Activated CD4-positive, alpha-beta T cell treated with anti-CD3 and anti-CD28 coated beads, Interleukin-2, amount 50 U/mL, for 1 hour (primary cell): ENCODE results near the gene GRK5.
"Not testable (repeated sequence)": the region's sequence is repeated elsewhere in the genome, so short reads cannot be mapped to it uniquely, and the experiment has no call there.

Source experiments
- DNase-seq: peaks from one replicate; pipeline ENCODE4 v3.0.0-alpha.2; 2020

GRK5 gene

DNA sequence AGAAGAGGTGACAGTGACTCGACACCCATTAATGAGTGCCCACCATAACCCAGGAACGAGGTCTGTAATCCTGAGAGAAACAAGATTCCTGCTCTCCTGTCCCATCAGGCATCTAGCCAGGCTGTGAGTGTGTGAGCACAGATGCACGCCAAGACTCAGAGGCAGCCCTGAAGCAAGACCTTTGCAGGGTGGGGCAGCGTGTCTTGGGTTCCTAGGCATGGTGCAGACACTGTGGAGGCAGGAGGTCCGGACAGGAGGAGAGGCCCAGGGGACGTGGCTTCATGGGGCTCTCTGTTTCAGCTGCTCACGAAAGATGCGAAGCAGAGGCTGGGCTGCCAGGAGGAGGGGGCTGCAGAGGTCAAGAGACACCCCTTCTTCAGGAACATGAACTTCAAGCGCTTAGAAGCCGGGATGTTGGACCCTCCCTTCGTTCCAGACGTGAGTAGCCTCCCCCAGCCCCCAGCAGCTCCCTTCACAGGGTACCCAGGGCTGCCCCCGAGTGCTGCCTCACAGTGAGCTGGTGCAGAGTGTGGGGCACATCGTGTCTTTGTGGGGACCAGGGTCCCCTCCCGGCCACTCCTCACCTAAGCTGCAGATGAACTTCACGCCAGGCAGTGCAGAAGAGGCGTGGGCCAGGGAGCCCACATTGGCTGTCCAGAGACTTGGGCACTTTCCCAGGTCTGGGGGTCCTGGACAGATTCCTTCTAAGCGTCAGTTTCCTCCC, 240.6 kb downstream of the GRK5 start:
- no peak for DNase-seq

DNA sequence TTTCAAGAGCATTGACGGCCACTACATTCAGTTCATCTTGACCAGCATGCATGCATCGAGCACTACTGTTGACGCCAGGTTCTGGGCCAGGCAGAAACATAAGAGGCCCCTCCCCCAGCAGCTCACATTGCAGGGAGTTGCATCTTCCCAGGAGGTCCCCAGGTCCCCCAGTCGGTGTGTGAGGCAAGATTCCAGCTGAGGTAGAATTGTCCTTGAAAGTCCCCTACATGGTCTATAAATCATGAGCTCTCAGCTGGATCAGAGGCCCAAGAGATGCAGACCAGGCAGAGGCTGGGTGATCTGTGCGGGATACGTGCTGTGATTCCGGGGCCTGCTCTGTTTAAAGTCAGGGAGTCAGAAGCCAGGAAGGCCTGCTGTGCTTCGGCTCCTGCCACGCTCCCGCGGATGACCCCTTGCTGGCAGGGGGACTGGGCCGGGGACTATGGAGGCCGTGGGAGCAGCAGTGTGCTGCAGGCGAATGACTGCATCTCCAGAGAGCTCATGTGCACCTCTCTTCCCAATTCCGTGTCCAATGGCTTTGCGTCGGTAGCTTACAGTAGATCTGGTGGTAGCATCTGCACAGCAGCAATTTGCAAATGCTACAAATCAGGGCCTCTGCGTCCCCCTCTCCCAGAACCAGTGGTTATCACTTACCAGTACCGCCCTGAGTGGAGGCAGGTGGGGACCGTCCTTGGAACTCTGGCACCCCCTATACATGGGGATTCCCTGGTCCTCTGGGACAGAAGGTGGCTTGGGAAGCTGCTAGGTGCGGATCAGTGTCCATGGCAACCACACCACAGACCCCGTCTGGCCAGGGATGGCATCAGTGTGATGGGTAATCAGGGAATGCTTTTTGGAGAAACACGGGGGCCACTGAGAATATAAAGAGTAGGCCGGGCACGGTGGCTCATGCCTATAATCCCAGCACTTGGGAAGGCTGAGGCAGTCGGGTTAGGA, 241.5 kb downstream of the GRK5 start:
- no peak for DNase-seq

DNA sequence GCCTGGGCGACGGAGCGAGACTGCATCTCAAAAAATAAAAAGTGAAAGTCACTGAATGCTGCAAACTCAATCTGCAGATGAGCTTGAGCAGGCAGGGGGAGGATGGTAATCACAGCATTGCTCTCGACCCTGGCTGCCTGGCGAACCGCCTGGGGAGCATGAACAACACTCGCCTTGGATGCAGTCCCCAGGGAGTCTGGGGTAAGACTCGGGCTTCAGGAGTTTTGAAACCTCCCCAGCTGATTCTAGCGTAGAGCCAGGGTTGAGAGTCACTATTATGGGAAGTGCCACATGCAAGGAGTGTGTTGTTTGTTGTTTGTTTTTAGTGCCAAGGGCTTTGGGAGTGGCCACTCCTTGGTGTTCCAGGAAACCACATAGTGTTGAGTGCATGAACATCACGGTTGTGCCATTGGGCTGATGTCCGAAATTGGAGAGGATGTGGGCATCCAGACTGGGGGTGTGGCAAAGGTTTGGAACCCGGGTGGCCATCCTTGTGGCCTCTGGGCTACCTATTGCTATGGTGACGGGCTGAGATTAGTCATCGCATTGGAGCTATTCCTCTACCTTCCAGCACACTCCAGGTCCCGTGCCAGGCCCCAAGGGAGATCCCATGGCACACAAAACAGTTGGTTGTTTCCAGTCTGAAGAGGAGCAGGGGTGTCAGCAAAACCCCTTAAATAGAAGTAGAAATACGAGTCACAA, 242.5 kb downstream of the GRK5 start:
- no peak for DNase-seq

DNA sequence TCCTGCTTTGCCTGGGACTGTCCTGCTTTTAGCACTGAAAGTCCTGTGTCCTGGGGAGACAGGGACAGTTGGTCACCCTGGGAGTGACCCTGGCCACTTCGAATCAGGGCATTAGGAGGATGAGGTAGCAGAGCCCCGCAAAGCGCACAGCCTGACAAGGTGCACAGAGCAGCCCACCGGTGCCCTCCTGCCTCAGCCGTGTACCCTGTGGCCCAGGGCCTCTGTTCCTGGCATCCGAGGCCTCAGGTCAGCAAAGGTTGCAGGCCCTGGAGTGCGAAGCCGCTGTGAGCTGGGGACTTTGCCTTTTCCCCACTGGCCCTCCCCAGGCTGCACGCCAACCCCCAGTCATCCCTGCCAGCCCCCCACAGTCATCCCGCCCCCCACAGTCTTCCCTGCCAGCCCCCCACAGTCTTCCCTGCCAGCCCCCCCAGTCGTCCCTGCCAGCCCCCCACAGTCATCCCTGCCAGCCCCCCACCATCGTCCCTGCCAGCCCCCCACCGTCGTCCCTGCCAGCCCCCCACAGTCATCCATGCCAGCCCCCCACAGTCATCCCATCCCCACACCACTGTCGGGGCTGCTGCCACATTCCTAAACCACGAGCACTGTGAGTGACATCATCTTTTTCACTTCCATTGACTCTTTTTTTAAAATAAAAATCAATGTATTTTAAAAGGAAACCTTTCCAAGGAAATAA, 243.4 kb downstream of the GRK5 start:
- no peak for DNase-seq

DNA sequence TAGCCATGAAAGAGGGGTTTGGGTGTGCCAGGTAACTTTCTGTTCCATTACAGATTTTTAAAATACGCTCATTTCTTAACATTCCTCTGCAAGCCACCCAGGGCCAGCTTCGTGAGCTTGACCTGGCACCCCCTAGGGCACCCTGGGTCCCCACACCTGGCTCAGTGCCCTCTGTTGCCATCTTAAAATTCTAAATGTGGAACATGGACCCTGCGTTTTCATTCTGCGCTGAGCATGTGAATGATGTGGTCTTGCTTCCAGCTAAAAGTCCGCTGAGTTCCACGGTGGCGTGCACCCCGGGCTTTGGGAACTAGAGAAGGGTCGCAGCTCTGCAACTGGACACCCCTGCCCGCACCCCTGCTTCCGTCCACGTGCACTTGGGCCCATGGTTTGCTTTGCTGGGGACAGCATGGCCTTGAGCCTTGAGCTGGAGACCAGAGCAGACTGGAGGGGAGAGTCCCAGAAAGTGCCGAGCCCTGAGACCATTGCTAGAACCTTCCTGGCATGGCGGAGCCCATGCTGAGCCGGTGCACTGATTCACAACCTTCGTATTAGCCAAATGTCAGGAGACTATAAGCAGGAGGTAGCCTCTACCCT, 244.0 kb downstream of the GRK5 start:
- DNase-seq = no peak

DNA sequence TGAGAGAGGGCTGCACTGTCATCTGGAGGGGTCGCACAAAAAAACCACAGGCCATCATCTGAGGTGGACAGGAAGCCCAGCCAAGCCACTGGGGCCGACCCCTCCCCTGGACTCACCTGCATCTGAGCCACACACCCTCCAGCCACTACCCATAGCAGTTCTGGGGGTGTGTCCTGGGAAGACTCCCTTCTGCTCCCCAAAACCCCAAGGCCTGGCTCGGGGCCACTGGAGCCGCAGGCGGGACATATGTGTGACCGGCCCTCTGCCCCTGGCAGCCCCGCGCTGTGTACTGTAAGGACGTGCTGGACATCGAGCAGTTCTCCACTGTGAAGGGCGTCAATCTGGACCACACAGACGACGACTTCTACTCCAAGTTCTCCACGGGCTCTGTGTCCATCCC, 245.0 kb downstream of the GRK5 start:
- DNase-seq = no peak

DNA sequence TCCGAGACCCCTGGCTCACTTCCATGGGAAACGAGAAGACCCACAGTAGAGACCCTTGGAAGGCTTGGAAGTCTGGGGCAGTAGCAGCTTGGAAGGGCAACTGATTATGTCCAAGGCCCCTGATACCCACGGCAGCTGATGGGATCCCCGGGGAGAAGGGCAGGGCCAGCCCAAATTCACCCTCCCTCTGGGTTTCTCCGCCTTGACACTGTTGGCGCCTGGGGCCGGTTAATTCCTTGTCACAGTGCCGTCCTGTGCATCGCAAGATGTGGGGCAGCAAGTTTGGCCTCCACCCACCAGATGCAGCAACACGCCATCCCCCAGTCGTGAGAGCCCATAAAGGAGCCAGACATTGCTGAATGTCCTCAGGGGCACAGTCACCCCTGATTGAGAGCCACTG, 245.9 kb downstream of the GRK5 start:
- DNase-seq = no peak

DNA sequence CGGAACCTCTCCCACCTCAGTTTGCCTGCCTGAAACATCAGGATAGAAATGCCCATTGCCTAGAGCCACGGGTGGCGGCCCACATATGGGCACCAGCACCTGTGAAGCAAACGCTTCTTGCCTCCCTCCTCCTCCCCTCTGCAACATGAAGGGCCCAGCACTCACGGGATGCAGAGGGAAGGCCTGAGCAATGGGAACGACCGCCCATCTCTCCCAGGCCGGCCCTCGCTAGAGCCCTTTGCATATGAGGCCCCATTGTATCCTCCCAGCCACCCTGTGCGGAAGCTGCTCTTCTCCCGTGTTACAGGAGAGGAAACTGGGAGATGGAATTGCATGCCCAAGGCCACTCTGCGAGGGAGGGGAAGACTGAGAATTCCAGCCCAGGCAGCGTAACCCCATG, 246.9 kb downstream of the GRK5 start:
- DNase-seq = no peak

DNA sequence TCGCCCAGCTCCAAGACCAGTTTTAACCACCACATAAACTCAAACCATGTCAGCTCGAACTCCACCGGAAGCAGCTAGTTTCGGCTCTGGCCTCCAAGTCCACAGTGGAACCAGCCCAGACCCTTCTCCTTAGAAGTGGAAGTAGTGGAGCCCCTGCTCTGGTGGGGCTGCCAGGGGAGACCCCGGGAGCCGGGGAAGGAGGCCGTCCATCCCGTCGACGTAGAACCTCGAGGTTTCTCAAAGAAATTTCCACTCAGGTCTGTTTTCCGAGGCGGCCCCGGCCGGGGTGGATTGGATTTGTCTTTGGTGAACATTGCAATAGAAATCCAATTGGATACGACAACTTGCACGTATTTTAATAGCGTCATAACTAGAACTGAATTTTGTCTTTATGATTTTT, 247.6 kb downstream of the GRK5 start:
- no peak for DNase-seq

DNA sequence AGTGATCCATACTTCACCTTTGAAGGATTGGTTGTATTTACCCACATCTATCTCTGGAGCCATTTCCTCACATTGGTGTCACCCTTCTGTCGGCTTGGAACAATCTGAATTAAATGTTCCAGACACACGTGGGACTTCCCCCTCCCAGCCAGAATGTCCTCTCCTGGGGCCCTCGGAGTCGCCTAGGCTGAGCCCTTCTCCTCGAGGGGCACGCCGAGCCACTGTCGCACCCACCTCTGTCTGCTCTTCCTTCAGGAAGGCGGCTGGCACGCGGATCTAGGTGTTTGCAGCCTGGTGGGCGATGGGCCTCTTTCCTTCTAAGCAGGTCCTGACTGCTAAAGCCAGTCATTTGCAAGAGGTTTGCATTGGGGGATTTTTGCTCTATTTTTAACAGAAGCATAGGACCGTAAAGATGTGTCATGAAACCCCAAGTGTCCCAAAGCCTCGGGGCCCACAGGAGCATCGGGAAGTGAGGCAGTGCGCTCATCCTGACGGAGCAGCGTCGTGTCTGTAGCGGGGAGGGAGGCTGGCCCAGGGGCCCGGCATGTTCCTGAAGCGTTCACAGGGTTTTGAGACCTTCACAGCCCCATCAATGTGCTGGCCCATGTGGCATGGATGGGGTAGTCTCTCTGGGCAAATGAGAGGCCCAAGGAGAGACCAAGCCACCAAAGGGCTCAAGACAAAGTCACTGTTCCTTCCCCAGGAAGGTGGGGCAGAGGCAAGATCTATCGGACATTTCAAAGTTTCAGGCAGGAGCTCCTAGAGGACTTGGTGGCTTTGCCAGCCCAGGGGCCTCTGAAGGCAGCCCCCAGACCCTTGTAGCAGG, 248.5 kb downstream of the GRK5 start:
- DNase-seq = no peak

DNA sequence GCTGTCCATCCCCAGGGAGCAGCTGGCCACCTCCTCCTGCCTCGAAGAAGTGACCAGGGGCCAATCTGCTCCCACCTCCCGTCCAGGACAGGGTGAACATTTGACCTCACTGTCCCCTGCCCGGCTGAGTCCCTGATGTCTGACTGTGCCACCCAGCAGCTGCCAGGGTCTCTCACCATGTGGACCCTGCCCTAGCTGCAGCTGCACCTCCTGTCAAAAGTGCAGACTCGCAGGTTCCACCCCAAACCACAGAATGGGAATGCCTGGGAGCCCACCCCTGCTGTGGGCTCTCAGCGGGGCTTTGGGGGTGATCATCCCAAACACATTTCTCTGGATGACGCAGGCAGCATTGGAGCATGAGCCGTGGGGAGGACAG, 249.1 kb downstream of the GRK5 start:
- no peak for DNase-seq

DNA sequence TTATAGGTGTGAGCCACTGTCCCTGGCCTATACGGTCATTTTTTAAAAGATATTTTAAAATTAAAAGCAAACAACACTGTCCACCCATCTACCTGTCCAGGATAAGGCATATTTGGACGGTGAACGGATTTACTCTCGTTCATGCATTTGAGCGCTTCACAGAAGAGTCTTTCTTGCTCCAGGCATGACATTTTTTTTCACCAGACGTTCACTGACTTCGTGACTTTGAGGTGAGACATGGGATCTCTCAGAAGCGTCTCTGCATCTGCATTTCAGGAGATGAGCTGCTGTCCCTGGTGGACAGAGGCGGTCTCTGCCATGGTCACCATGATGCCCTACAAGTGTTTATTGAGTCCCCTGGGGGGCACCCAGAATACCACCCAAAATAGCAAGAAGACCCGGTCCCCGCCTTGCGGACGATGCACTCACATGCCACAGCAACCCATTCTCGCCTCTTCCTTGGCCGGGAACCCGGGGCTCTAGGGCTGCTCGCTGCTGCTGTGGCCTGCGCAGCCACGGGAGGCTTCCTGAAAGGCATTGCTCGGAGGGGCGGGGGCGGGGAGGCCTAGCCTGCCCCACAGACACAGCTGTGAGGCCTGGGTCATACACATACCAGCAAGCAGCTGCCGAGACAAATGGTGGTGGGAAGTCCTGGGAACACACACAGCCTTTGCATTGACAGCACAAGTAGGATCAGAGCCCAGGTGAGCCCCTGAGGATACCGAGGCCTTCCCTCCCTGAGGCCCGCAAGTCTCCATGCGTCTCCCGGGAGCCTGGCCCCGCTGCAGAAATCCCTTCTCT, 250.8 kb downstream of the GRK5 start:
- no peak for DNase-seq

DNA sequence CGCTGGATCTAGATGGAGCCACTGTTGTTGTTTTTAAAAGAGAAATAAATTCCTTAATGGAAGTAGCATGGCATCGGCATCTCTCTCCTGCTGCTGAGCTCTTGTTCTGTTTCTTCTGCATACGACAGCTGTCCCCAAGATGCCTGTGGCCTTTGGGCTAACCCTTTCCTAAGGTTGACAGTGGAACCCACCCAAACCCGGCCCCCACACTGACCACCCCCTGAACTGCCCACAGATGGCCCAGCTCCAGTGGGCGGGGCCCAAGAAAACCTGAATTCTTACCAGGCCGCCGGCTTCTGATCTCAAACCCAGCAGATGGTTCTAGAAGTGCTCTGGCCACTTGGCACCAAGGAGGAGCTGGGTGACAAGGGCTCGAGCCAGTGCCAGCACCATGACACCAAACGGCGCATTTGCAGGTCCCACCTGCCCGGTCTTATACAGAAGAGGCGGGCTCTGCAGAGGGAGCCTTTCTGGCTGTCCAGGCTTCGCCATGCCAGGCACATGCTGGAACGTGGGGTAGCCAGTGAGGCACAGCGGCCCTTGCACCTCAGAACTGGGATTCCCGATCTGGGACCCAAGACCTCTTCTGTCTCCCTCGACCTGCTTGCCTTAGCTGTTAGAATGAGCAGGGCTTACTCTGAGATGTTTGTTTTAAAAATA, 252.4 kb downstream of the GRK5 start:
- no peak for DNase-seq

DNA sequence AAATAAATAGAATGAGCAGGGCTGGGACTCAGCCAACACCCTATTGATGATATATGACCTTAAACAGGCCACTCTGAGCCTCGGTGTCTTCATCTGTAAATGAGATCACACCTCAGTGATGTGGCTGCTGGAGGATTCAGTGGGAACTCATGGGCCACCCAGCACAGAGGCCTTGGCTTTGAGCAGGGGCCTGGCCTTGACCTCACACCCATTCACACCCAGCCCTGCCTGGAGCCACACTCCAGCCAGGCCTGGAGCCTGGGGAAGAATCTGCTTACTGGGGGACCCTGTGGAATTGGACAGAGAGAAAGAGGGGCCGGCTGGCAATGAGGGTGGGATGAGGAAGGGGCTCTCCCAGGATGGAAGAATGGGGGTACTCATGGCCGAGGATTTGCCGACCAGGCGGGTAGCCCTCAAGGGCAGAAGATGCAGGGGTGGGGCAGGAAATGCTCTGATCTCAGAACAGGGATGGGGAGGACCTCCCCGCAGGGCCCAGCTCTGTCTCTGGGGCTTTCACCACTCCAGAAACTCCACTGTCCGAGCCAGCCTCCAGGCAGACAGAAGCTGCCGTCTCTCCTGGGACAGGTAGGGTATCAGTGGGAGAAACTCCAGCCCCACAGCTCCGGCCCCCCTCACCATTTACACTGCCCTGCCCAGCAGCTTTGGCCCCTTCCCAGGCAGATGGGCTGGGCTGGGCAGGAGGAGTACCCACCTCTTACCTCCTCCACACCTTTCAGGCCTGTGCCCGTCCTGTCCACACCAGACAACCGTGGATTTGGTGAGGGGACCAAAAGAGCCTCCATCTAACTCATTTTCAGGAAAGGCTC, 253.2 kb downstream of the GRK5 start:
- DNase-seq = no peak

DNA sequence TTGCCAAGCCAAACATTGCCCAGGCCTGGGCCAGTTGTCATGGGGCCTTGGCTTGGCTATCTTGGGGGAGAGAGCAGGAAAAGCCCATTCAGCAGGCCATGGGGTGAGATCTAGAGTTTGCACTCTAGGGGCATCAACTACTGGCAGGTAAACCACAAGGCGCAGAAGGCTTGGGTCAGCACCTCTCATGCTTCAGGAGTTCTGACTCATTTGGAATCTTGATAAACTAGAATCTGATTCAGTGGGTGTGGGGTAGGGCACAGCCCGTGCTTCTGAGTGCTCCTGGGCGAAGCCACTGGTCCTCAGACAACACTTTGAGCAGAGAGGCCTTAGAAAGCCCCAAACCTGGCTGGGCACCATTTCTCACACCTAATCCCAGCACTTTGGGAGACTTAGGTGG, 254.0 kb downstream of the GRK5 start:
- no peak for DNase-seq

DNA sequence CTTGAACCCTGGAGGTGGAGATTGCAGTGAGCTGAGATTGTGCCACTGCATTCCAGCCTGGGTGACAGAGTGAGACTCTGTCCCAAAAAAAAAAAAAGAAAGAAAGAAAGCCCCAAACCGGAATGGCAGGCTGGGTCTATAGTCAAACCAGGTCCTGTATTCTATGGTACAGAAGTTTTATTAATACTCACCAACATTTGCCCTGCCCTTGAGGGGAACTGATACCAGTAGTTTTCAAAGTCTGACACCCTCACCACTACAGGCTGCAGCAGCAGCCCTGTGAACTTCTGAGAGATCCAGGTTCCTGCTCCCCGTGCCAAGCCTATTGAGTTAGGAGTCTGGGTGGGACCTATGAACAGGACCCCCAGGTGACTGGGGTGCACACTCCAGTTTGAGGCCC, 254.6 kb downstream of the GRK5 start:
- no peak for DNase-seq

DNA sequence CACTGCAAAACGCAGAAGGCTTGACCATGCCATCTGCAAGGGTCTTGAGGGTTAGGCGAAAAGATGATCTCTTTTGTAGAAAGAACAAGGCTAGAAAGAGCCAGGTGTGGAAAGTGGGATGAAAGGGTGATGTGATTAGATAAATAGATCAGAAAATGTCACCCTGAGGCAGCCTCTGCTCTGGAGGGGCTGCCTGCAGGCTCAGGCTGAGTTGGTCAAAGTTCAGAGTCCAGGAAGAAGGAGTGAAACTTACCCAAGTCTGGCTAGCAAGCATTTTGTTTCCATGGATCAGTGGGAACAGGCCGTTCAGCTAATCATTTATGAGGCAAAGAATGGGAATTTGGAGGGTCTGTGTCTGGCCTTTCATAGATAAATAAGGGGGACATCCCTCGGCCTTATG, 255.4 kb downstream of the GRK5 start:
- DNase-seq = no peak

DNA sequence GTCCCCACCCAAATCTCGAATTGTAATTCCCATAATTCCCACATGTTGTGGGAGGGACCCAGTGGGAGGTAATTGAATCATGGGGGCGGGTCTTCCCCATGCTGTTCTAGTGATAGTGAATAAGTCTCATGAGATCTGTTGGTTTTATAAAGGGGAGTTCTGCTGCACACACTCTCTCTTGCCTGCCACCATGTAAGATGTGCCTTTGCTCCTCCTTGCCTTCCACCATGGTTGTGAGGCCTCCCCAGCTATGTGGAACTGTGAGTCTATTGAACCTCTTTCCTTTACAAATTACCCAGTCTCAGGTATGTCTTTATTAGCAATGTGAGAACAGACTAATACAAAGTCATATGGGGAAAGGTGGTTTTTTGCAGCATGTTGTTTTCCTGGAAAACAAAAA, 255.8 kb downstream of the GRK5 start:
- not testable (repeated sequence) for DNase-seq

DNA sequence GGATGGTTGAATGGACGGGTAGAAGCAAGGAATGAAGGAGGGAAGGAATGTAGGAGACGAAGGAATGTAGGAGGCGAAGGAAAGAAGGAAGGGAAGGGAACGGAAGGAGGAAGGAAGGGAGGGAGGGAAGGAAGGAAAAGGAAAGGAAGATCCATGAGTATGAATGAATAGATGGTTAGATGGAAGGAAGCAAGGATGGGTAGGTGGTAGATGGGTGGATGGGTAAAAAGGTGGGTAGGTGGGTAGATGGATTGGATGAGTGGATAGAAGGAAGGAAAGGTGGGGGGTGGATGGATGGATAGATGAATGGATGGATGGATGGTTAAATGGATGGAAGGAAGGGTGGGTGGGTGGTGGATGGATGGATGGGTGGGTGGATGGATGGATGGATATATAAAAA, 257.7 kb downstream of the GRK5 start:
- no peak for DNase-seq
